ENCODE measurements around the gene EPHA6. TPM values are rescaled to one million over a fixed set of nuclear protein-coding genes. Genes with fewer than 3 reads are reported as not detected.

EPHA6 gene
- total RNA-seq, 1 experiment from 2014 or later: 0.61 TPM

GRCh38 chr3:97350971-97351370 is 536.6 kb downstream of the EPHA6 start:
- H3T11ph ChIP-seq (ENCODE audit: low read length): no peak overlapping the region
- no peak overlapping the region for H2BK12ac ChIP-seq (ENCODE audit: insufficient read length, low read depth, low read length)
- no peak overlapping the region for H4K8ac ChIP-seq (replicated peaks; ENCODE audit: insufficient read length, low read depth, low read length)
- no CpG with 5 or more reads among the region's 3 CpGs for WGBS (ENCODE audit: extremely low coverage, insufficient read length, low lambda C conversion rate)
- H4K20me1 ChIP-seq (ENCODE audit: control insufficient read depth, insufficient read depth, insufficient read length): no peaks in the 10 kb centered on the region
- H2AFZ ChIP-seq (ENCODE audit: low read length): no peak overlapping the region
- no peak overlapping the region for H3K4ac ChIP-seq (ENCODE audit: low read depth, low read length)
- no peaks in the 10 kb centered on the region for H3K79me1 ChIP-seq (ENCODE audit: insufficient read depth, low read depth, low read length, poor library complexity, severe bottlenecking)
- no peaks in the 10 kb centered on the region for H3K27me3 ChIP-seq (ENCODE audit: insufficient read depth, low read length)
- no peak overlapping the region for H3K18ac ChIP-seq (ENCODE audit: insufficient read length, low read depth, low read length)
- H4K91ac ChIP-seq (ENCODE audit: insufficient read length, low read depth, low read length): no peak overlapping the region
- no peak overlapping the region for H3K4me2 ChIP-seq (ENCODE audit: insufficient read depth, insufficient read length, low read length)
- no peak overlapping the region for H3K4me3 Mint-ChIP-seq
- H2BK120ac ChIP-seq (ENCODE audit: low read depth, low read length, poor library complexity, severe bottlenecking): no peak overlapping the region
- H3K23me2 ChIP-seq (ENCODE audit: insufficient read length, low read depth, low read length, poor library complexity, severe bottlenecking): no peaks in the 10 kb centered on the region
- no peak for DNase-seq
- H3K4me1 Mint-ChIP-seq: no peaks in the 10 kb centered on the region
- no peaks in the 10 kb centered on the region for H3K79me2 ChIP-seq (ENCODE audit: insufficient read depth, low read length)
- H2AK5ac ChIP-seq (ENCODE audit: insufficient read length, low read length): no peak overlapping the region
- no peak overlapping the region for H3K9ac ChIP-seq (ENCODE audit: extremely low read depth, insufficient read length, low read length)
- H2BK5ac ChIP-seq (ENCODE audit: insufficient read length, low read length): no peak overlapping the region
- no peak overlapping the region for H4K5ac ChIP-seq (ENCODE audit: insufficient read length, low read depth, low read length)
- no peaks in the 10 kb centered on the region for H3K27me3 Mint-ChIP-seq (ENCODE audit: low read depth)
- no peaks in the 10 kb centered on the region for H3K4me1 ChIP-seq (ENCODE audit: insufficient read depth, low read length)
- TF ChIP-seq CTCF (conservative IDR thresholded peaks at IDR 0.05): no peak
- no peak overlapping the region for H3K56ac ChIP-seq (ENCODE audit: insufficient read length, low read depth, low read length)
- H2BK20ac ChIP-seq (ENCODE audit: low read depth, low read length, poor library complexity, severe bottlenecking): no peak overlapping the region
- no peak overlapping the region for H3K27ac Mint-ChIP-seq
- no peak overlapping the region for H3K14ac ChIP-seq (ENCODE audit: insufficient read depth, low read length)
- H3K9me3 Mint-ChIP-seq: no peaks in the 10 kb centered on the region; a peak in 1 of 5 replicates
- 0 out of 7 replicates have a peak, but pooled peaks cover 0 to 4% (median 0%) of the 10 kb centered on the region in 3 experiments for H3K36me3 Mint-ChIP-seq (ENCODE audit: insufficient read depth in 1 of 3, low read depth in 3 of 3)
- H3K9me3 ChIP-seq (ENCODE audit: control insufficient read depth, low read depth, low read length): no peaks in the 10 kb centered on the region
- H3K23ac ChIP-seq (ENCODE audit: insufficient read length, low read depth, low read length): no peak overlapping the region
- no peak overlapping the region for H3K27ac ChIP-seq (ENCODE audit: insufficient read length, low read depth, low read length)
- H2BK15ac ChIP-seq (ENCODE audit: low read depth, low read length): no peak overlapping the region
